Measurements from ENCODE around the gene CISD1.
"Not testable (repeated sequence)": the region's sequence is repeated elsewhere in the genome, so short reads cannot be mapped to it uniquely, and the experiment has no call there.

Gene CISD1

DNA sequence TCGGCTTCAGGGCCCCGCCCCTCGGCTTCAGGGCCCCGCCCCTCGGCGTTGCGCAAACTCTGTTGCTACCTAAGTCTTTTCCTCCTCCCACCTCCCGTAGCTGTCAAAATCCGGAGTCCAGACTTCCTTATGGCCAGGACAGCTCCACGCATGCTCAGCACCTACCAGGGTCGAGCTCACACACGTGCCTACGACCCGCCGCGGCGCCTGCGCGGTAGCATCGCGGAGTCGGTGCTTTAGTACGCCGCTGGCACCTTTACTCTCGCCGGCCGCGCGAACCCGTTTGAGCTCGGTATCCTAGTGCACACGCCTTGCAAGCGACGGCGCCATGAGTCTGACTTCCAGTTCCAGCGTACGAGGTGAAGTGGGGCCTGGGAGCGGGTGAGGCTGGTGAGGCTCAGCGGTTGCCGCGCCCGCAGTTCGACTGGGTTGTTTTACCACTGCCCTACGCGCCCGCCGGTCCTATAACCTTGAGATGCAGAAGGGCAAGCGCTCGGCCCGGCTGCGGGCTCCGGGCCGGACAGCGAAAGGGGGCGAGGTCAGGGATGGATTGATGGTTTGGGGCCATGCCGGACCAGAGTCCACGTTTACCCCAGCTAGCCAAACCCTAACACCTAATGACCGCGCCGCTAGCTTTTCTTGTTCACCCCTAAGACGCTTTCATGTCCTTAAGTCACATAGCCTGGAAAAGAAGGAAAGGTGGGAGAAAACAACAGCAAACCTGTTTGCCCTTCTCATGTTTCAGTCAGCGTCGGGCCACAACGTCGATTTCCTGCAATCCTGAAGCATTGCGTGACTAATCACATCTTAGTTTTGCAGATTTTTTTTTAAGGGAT, at the start of gene CISD1:
Gene CISD1, plus strand, starts transcription at position 217 of the 836 bp plus-strand sequence. Its CDS starts 112 bp downstream, at position 329.
- in situ Hi-C loops (cut with MboI; ENCODE audit: low sequenced_read_pairs): no loop called here

DNA sequence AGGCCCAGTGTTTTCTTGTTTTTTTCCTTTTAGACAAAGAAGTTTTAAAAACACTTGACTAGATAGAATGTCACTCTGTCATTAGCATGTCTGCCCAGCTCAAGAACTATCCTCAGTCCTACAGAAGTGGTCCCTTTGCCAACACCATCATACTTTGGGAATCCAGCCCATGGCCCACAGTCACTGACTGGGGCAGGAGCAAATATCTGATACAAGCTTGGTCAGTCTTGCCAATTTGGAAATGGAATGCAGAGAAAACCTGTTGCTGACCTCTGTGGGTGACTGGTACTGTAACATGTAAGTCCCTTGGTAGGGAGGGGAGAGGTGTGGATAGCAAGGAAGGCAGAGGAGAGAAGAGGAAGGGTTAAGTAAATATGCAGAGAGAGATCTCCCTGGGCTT, 49.1 kb upstream of the CISD1 start:
- in situ Hi-C loops (cut with MboI; ENCODE audit: low sequenced_read_pairs): no loop called here

GRCh38 chr10:58220769-58221451, 48.1 kb upstream of the CISD1 start:
- in situ Hi-C loops (cut with MboI; ENCODE audit: low sequenced_read_pairs): no loop called here

DNA sequence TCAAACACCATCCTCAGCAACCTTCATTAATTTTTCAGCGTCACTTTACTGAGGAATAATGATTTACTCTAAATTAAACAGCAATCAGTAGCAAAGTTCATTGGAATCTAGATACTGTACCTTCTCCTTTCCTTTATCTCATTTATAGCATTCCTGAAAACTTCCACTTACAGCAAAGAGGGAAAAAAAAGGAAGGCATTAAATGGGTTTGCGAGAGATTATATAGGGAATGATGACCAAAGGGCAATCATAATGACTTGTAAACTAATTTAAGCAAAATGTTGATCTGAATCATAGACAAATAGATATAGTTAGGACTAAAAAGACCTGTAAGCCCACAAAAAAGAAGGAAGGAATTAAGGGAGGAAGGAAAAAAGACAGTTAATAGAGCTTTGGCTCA, 43.3 kb upstream of the CISD1 start:
- in situ Hi-C loops (cut with MboI; ENCODE audit: low sequenced_read_pairs): no loop called here

DNA sequence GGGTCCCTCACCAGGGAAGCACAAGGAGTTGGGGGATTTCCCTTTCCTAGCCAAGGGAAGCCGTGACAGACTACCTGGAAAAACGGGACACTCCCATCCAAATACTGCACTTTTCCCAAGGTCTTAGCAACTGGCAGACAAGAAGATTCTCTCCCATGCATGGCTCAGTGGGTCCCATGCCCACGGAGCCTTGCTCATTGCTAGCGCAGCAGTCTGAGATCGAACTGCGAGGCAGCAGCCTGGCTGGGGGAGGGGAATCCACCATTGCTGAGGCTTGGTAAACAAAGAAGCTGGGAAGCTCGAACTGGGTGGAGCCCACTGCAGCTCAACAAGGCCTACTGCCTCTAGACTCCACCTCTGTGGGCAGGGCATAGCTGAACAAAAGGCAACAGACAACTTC, 39.1 kb upstream of the CISD1 start:
- in situ Hi-C loops (cut with MboI; ENCODE audit: low sequenced_read_pairs): not testable (repeated sequence)

- in situ Hi-C loops (cut with MboI; ENCODE audit: low sequenced_read_pairs): no loop called here
These were observed 31.7 kb upstream of the CISD1 start for GRCh38 chr10:58237014-58237834.

DNA sequence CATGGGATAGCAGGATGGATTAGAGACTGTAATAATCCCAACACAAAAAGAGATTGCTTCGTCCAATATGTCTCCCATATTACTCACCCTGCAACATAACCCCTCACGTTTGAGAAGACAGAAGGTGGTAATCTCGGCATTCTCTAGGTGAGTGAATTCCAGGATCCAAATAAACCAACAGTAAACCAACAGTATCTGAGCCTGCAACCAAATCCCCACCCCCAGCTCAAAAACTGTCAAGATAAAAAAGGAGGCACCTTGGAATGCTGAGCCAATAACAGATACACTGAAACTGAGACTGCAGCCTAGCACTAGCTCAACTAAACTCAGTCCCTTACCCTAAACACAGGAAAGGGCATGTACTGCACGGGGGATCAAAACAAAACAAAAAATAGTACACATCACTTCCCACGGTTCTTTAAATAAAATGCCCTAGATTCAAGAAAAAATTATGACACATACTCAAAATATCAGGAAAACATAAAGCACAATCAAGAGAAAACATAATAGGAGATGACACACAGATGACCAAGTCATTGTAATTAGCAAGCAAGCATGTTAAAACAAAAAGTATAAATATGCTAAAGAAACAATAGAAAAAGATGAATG, 29.3 kb upstream of the CISD1 start:
- in situ Hi-C loops (cut with MboI; ENCODE audit: low sequenced_read_pairs): no loop called here

- in situ Hi-C loops (cut with MboI; ENCODE audit: low sequenced_read_pairs): no loop called here
These were observed 28.4 kb upstream of the CISD1 start for GRCh38 chr10:58240531-58240930.

- in situ Hi-C loops (cut with MboI; ENCODE audit: low sequenced_read_pairs): no loop called here
These were observed 27.6 kb upstream of the CISD1 start for GRCh38 chr10:58241346-58241745.

GRCh38 chr10:58243269-58243668, 25.7 kb upstream of the CISD1 start:
- in situ Hi-C loops (cut with MboI; ENCODE audit: low sequenced_read_pairs): no loop called here

- in situ Hi-C loops (cut with MboI; ENCODE audit: low sequenced_read_pairs): not testable (repeated sequence)
These were observed 25.2 kb upstream of the CISD1 start for GRCh38 chr10:58243801-58244200.

DNA sequence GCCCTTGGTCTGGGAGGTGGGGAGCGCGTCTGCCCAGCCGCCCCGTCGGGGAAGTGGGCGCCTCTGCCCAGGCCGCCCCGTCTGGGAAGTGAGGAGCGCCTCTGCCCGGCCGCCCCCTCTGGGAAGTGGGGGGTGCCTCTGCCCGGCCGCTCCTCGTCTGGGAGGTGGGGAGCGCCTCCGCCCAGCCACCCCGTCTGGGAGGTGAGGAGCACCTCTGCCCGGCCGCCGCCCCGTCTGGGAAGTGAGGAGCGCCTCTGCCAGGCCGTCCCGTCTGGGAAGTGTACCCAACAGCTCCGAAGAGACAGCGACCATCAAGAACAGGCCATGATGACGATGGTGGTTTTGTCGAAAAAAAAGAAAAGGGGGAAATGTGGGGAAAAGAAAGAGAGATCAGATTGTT, 24.7 kb upstream of the CISD1 start:
- in situ Hi-C loops (cut with MboI; ENCODE audit: low sequenced_read_pairs): not testable (repeated sequence)

- in situ Hi-C loops (cut with MboI; ENCODE audit: low sequenced_read_pairs): not testable (repeated sequence)
These were observed 24.3 kb upstream of the CISD1 start for GRCh38 chr10:58244666-58245065.

GRCh38 chr10:58253184-58253583, 15.8 kb upstream of the CISD1 start:
- in situ Hi-C loops (cut with MboI; ENCODE audit: low sequenced_read_pairs): no loop called here

DNA sequence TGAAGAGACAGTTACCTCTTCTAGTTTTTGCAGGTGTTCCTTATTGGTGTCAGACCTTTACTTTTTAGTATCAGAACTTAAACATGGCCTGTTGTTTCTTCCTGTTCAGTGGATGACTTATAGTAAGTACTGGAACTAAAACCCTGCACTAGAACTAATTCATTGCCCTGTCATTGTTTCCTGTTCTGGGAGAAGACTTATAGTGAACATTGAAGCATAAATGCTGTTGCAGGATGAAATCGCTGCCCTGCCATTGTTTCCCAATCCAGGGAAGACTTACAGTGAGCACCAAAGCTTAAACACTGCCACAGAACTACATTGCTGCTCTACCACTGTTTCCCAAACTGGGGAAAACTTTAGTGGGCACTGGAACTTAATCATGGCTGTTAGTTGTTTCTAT, 14.3 kb upstream of the CISD1 start:
- in situ Hi-C loops (cut with MboI; ENCODE audit: low sequenced_read_pairs): no loop called here

DNA sequence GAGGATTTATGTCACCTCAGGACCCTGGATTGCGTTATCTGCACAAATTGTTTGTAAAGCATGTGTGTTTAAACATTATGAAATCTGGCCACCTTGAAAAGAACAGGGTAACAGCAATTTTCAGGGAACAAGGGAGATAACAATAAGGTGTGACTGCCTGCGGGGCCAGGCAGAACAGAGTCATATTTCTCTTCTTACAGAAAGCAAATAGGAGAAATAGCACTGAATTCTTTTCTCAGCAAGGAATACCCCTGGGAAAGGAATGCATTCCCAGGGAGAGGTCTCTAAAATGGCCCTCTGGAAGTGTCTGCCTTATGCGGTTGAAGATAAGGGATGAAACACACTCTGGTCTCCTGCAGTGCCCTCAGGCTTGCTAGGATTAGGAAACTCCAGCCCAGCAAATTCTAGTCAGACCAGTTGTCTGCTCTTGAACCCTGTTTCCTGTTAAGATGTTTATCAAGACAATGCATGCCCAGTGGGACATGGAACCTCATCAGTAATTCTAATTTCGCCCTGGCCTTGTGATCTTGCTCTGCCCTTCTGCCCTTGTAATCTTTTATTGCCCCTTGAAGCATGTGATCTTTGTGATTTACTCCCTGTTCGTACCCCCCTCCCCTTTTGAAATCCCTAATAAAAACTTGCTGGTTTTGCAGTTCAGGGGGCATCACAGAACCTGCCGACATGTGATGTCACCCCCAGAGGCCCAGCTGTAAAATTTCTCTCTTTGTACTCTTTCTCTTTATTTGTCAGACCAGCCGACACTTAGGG, 12.8 kb upstream of the CISD1 start:
- in situ Hi-C loops (cut with MboI; ENCODE audit: low sequenced_read_pairs): not testable (repeated sequence)

DNA sequence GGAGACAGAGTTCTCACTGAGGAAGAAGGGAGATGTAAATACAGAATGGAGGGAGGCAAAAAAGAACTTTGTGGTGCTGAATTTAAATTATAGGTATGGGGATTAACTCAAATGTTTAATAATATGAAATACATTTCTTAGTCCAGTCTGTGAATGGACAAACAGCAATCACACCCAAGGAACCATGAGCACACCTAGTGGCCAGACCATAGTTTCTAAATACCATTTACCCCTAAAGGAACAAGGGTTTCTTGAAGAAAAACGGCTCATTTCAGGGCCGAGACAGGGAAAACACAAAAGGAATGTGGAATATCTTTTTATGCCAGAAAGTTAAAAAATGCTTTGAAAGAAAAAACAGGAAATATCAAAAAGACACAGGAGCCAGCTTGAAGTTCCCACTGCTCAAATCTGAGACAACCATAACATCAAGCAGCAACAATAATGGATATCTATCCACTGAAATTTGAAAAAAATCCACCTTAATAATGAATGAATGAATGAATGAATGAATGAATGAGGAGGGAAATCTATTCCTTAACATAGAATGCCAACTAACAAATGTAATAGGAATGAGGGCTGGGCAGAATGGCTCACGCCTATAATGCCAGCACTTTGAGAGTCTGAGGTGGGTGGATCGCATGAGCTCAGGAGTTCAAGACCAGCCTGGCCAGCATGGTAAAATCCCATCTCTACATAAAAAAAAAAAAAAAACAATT, 9.8 kb upstream of the CISD1 start:
- in situ Hi-C loops (cut with MboI; ENCODE audit: low sequenced_read_pairs): no loop called here

DNA sequence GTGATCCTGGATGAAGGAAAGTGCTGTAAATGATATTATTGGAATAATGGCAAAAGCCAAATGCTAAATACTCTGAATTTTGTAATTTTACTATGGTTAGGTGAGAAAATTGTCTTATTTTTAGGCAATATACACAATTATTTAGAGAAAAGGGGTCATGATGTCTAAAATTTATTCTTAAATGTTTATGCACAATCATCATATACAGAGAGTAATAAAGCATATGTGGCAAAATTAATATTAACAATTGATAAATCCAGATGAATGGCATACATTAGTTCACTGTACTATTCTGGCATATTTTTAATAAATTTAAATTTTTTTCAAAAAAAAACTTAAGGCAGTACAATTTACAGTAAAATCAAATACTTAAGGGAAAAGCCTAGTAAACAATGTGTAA, 8.6 kb upstream of the CISD1 start:
- in situ Hi-C loops (cut with MboI; ENCODE audit: low sequenced_read_pairs): no loop called here

DNA sequence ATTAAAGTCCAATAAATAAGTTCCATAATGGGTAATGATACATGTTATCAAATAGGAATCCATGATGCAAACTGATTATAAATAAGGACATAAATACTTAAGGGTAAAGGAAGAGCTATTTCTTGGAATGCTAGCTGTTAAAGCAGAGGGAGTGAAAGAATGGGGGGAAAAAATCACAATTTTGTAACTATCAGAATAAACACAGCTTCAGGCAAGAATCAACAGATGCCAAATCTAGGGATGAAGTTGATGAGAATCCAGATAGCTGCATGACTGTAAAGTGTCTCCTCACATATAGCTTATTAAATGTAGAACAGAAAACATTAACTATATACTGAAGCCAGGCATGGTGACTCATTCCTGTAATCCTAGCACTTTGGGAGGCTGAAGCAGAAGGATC, 6.2 kb upstream of the CISD1 start:
- in situ Hi-C loops (cut with MboI; ENCODE audit: low sequenced_read_pairs): no loop called here

DNA sequence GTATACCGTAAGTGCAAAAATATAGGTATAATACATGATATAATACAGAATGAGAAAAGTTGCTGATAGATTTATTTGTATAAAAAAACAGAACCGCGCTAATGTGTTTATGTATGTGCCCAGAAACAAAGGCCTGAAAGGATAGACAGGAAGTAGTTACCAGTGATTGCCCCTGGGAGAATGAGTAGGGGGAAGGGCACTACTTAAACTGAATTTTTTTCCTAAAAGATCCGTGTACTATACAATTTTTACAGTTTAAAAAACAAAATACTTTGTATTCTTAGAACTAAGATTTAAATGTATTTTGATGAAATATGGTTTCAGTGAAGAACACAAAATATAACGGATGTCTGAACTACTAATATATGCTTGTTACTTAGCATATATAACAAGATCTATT, 4.2 kb upstream of the CISD1 start:
- in situ Hi-C loops (cut with MboI; ENCODE audit: low sequenced_read_pairs): no loop called here

Measured in HL-60/S4 treated with phorbol 12-myristate 13-acetate at 8.2 ng/mL for 4 days and 3 days (cell line).